ENCODE results near the gene ACER3. TPM values are rescaled to one million over a fixed set of nuclear protein-coding genes. Genes with fewer than 3 reads are reported as not detected.

The ACER3 gene
- total and polyA plus RNA-seq, 2 experiments from 2014 or later = 17.1 to 18.3 TPM

- no peaks in the 10 kb centered on the region for H3K36me3 ChIP-seq (replicated peaks; ENCODE audit: insufficient read depth, low read depth)
- H4K20me1 ChIP-seq (ENCODE audit: insufficient read depth, poor library complexity, severe bottlenecking) = no peaks in the 10 kb centered on the region
- H3K4me3 ChIP-seq = no peak overlapping the region
- H3K9me2 ChIP-seq (replicated peaks; ENCODE audit: insufficient read depth) = no peaks in the 10 kb centered on the region
- no peaks in the 10 kb centered on the region for H3K79me2 ChIP-seq
- DNase-seq (ENCODE audit: low spot score) = no peak
- H3K27ac ChIP-seq = no peak overlapping the region
- 98% methylated on average over 5 of the region's 5 CpGs for WGBS (ENCODE audit: low lambda C conversion rate, missing lambda C conversion rate)
- H3K27me3 ChIP-seq = no peaks in the 10 kb centered on the region
- H3K4me2 ChIP-seq = no peak overlapping the region
- TF ChIP-seq EZH2phosphoT487 (IDR thresholded peaks at IDR 0.05; ENCODE audit: low read depth, severe bottlenecking, unreplicated experiment) (no peak), EZH2 (IDR thresholded peaks at IDR 0.05; ENCODE audit: borderline replicate concordance) (no peak), CTCF (IDR thresholded peaks at IDR 0.05; ENCODE audit: poor library complexity) (no peak)
- no peak overlapping the region for H2AFZ ChIP-seq
- H3K9me3 ChIP-seq (ENCODE audit: low read depth) = no peaks in the 10 kb centered on the region
- H3K4me1 ChIP-seq (ENCODE audit: insufficient read depth) = no peaks in the 10 kb centered on the region
These were observed 195.2 kb downstream of the ACER3 start for GRCh38 chr11:77055913-77056312.

GRCh38 chr11:77056814-77057402 is 196.2 kb downstream of the ACER3 start:
- no peak overlapping the region for H3K27ac ChIP-seq
- no peaks in the 10 kb centered on the region for H4K20me1 ChIP-seq (ENCODE audit: insufficient read depth, poor library complexity, severe bottlenecking)
- 80% methylated on average over 3 of the region's 3 CpGs for WGBS (ENCODE audit: low lambda C conversion rate, missing lambda C conversion rate)
- H3K36me3 ChIP-seq (replicated peaks; ENCODE audit: insufficient read depth, low read depth) = no peaks in the 10 kb centered on the region
- H2AFZ ChIP-seq = no peak overlapping the region
- no peaks in the 10 kb centered on the region for H3K4me1 ChIP-seq (ENCODE audit: insufficient read depth)
- H3K79me2 ChIP-seq = no peaks in the 10 kb centered on the region
- H3K4me2 ChIP-seq = no peak overlapping the region
- H3K27me3 ChIP-seq = no peaks in the 10 kb centered on the region
- no peak overlapping the region for H3K4me3 ChIP-seq
- DNase-seq (ENCODE audit: low spot score) = no peak
- H3K9me2 ChIP-seq (replicated peaks; ENCODE audit: insufficient read depth) = no peaks in the 10 kb centered on the region
- H3K9me3 ChIP-seq (ENCODE audit: low read depth) = no peaks in the 10 kb centered on the region
- TF ChIP-seq EZH2phosphoT487 (IDR thresholded peaks at IDR 0.05; ENCODE audit: low read depth, severe bottlenecking, unreplicated experiment) = no peak
- no peak for TF ChIP-seq EZH2 (IDR thresholded peaks at IDR 0.05; ENCODE audit: borderline replicate concordance)
- TF ChIP-seq CTCF (IDR thresholded peaks at IDR 0.05; ENCODE audit: poor library complexity) = no peak

GRCh38 chr11:77057938-77058474 is 197.3 kb downstream of the ACER3 start:
- 94% methylated on average over 7 of the region's 9 CpGs for WGBS (ENCODE audit: low lambda C conversion rate, missing lambda C conversion rate)
- H3K27ac ChIP-seq = no peak overlapping the region
- no peaks in the 10 kb centered on the region for H3K4me1 ChIP-seq (ENCODE audit: insufficient read depth)
- no peaks in the 10 kb centered on the region for H3K27me3 ChIP-seq
- no peak overlapping the region for H3K4me3 ChIP-seq
- H3K36me3 ChIP-seq (replicated peaks; ENCODE audit: insufficient read depth, low read depth) = no peaks in the 10 kb centered on the region
- H3K4me2 ChIP-seq = no peak overlapping the region
- H2AFZ ChIP-seq = no peak overlapping the region
- no peak for DNase-seq (ENCODE audit: low spot score)
- H3K79me2 ChIP-seq = no peaks in the 10 kb centered on the region
- no peak for TF ChIP-seq EZH2 (IDR thresholded peaks at IDR 0.05; ENCODE audit: borderline replicate concordance)
- no peak for TF ChIP-seq CTCF (IDR thresholded peaks at IDR 0.05; ENCODE audit: poor library complexity)
- TF ChIP-seq EZH2phosphoT487 (IDR thresholded peaks at IDR 0.05; ENCODE audit: low read depth, severe bottlenecking, unreplicated experiment) = no peak
- H3K9me3 ChIP-seq (ENCODE audit: low read depth) = no peaks in the 10 kb centered on the region
- no peaks in the 10 kb centered on the region for H4K20me1 ChIP-seq (ENCODE audit: insufficient read depth, poor library complexity, severe bottlenecking)
- H3K9me2 ChIP-seq (replicated peaks; ENCODE audit: insufficient read depth) = no peaks in the 10 kb centered on the region

Data from hepatocyte (in vitro differentiated cells).